Uterus (tissue), 2 donors: Measurements from ENCODE around the gene CCR5.

Source experiments
- CTCF ChIP-seq, 4 experiments: fragments of 200-600 bp in 2 of 4; fragments of 450-650 bp in 2 of 4; sonication (generic) in 2 of 4; IDR thresholded peaks; one replicate each; pipeline ENCODE4 v1.5.1; 2016 to 2019; ENCODE audit warnings: antibody characterized with exemption in 4 of 4, mild to moderate bottlenecking in 2 of 4, moderate library complexity in 1 of 4
- POLR2A ChIP-seq, 2 donors: fragments of 450-650 bp; IDR thresholded peaks; one replicate each; pipeline ENCODE4 v1.6.1; 2016; ENCODE audit warnings: antibody characterized with exemption in 2 of 2, mild to moderate bottlenecking in 1 of 2, moderate library complexity in 1 of 2

- TF ChIP-seq CTCF (IDR thresholded peaks at IDR 0.05) (no peak), POLR2A (IDR thresholded peaks at IDR 0.05) (no peak)
Measured at GRCh38 chr3:46393554-46394434, 23.0 kb downstream of the CCR5 start.
